Esophagus squamous epithelium (tissue), 5 donors: ENCODE results near the gene KCTD21. TPM values are rescaled to one million over a fixed set of nuclear protein-coding genes. Genes with fewer than 3 reads are reported as not detected.
A peak's percentile ranks its signal among the peaks of the same experiment; 100 is the strongest.

ENCODE experiments used
- DNase-seq: peaks from one replicate; lab custom pipeline; 2025; lab: John Stamatoyannopoulos, UW
- H3K27ac ChIP-seq, 4 donors: fragments of 200-600 bp; sonication (generic); one replicate each; pipeline ENCODE4 v1.5.1; 2016 to 2019; ENCODE audit warnings: mild to moderate bottlenecking in 1 of 4
- H3K27me3 ChIP-seq, 4 donors: fragments of 200-600 bp; sonication (generic); 1 replicate in 3 of 4; 2 replicates in 1 of 4; pipeline versions ENCODE4 v1.5.1 to v1.6.0; 2017 to 2021; ENCODE audit warnings: antibody characterized with exemption in 1 of 4
- H3K36me3 ChIP-seq, 3 donors: fragments of 200-600 bp; sonication (generic); one replicate each; pipeline ENCODE4 v1.5.1; 2016 to 2019
- H3K4me1 ChIP-seq, 3 donors: fragments of 200-600 bp; sonication (generic); one replicate each; pipeline ENCODE4 v1.5.1; 2017 to 2019
- H3K4me3 ChIP-seq, 4 donors: fragments of 200-600 bp; sonication (generic); 1 replicate in 3 of 4; 2 replicates in 1 of 4; pipeline ENCODE4 v1.5.1; 2016 to 2019; ENCODE audit warnings: mild to moderate bottlenecking in 2 of 4, moderate library complexity in 1 of 4
- H3K9me3 ChIP-seq, 3 donors: fragments of 200-600 bp; sonication (generic); one replicate each; pipeline ENCODE4 v1.5.1; 2016 to 2019
- CTCF ChIP-seq, 6 experiments: fragments of 450-650 bp in 4 of 6; fragments of 200-600 bp in 2 of 6; sonication (generic) in 2 of 6; IDR thresholded peaks; one replicate each; pipeline ENCODE4 v1.5.1; 2016 to 2019; ENCODE audit warnings: antibody characterized with exemption in 6 of 6, mild to moderate bottlenecking in 4 of 6, moderate library complexity in 4 of 6
- POLR2A ChIP-seq, 4 donors: fragments of 450-650 bp; IDR thresholded peaks; one replicate each; pipeline ENCODE4 v1.6.1; 2017; ENCODE audit warnings: antibody characterized with exemption in 4 of 4, mild to moderate bottlenecking in 4 of 4, moderate library complexity in 3 of 4
- WGBS, 2 donors: methylation state at CpG; one replicate each; pipeline ENCODE4 v1.1.5; 2018; 5-methylcytosine and 5-hydroxymethylcytosine counted together
- intact Hi-C: fragments of 100-400 bp; cut with DNase I; formaldehyde crosslinking; loops from one replicate; pipeline ENCODE4 v1.15.0; 2022
- total RNA-seq, 4 donors: library from RNA; depleted of rRNA; stranded (reverse); fragments of >200 nt; gene quantifications; one replicate each; pipeline ENCODE4 v1.1.0, GENCODE V29; 2016
- donor health status: DM: yes; HTN: yes; CAD: no.

The KCTD21 gene
- total RNA-seq, 4 donors from 2014 or later, result 9.7 to 16.0 (median 11.3) TPM

DNA sequence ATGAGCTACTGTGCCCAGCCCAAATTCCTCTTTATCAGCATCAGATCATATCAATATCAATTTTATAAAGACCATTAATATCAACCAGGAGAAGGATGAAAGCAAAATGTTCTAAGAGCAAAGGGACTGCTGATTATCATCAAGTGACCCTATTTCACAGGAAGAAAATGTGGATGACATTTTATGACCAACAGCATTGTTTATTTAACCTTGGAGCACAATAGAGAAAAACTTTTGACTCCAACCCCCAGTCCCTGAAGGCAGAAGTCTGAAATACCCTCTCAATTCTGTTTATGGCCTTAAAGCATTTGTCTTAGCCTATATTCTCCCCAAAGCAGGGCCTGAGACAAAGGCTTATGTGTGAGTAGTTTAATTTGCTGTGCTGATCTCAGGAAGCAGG, 37.7 kb downstream of the KCTD21 start:
- no peaks in the 10 kb centered on the region for H3K36me3 ChIP-seq
- no peaks in the 10 kb centered on the region for H3K27me3 ChIP-seq
- H3K4me3 ChIP-seq, result no peak overlapping the region
- H3K9me3 ChIP-seq, result no peaks in the 10 kb centered on the region
- TF ChIP-seq POLR2A (IDR thresholded peaks at IDR 0.05) (no peak), CTCF (IDR thresholded peaks at IDR 0.05) (no peak)
- DNase-seq, result no peak
- peaks cover 0 to 18% (median 0%) of the 10 kb centered on the region in 3 donors for H3K4me1 ChIP-seq
- no peak overlapping the region for H3K27ac ChIP-seq
- intact Hi-C loops, result no loop called here

DNA sequence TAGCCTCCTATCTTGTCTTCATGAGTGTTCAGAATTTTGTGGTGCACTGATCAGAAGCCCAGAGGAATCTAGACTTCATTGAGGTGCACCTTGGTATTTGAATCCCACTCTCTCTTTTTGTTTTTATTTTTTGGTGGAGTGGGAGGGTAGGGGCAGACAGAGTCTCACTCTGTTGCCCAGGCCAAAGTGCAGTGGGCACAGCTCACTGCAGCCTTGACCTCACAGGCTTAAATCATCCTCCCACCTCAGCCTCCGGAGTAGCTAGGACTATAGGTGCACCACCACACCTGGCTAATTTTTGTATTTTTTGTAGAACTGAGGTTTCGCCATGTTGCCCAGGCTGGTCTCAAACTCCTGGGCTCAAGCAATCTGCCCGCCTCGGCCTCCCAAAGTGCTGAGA, 38.1 kb downstream of the KCTD21 start:
- intact Hi-C loops, result no loop called here
- TF ChIP-seq CTCF (IDR thresholded peaks at IDR 0.05) (no peak), POLR2A (IDR thresholded peaks at IDR 0.05) (no peak)
- Histone ChIP-seq H3K4me1 (peaks cover 0 to 18% (median 0%) of the 10 kb centered on the region in 3 donors), H3K4me3 (no peak overlapping the region), H3K27me3 (no peaks in the 10 kb centered on the region), H3K9me3 (no peaks in the 10 kb centered on the region), H3K27ac (no peak overlapping the region), H3K36me3 (no peaks in the 10 kb centered on the region)
- WGBS, 2 donors, result 76 to 100% methylated on average over 4 of the region's 4 CpGs
- no peak for DNase-seq

- TF ChIP-seq CTCF (IDR thresholded peaks at IDR 0.05) (peak in 2 of 6 experiments; percentile 5 to 25), POLR2A (IDR thresholded peaks at IDR 0.05) (no peak)
- DNase-seq, result no peak
- intact Hi-C loops, result no loop called here
Observed at GRCh38 chr11:78149646-78150045, 38.8 kb downstream of the KCTD21 start.

DNA sequence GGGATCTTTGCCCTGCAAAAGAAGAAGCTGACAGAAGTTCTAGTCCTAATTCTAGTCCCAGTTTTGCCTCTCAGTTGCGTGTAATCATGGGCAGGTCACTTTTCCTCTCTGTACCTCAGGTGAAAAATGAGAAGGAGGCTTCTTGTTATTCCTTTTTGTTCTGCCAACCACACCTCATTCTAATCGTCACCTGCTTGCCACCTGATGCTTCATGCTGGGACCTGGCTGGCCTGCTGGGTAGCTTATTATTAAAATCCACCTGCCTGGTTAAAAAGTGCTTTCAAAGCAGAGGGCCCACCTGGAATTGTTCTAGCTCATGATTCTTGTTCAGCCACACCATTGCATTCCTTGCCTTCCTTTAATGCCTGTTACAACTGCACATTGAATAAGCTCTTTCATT, 40.6 kb downstream of the KCTD21 start:
- Histone ChIP-seq H3K4me1 (peaks cover 0 to 18% (median 0%) of the 10 kb centered on the region in 3 donors), H3K36me3 (no peaks in the 10 kb centered on the region), H3K9me3 (no peaks in the 10 kb centered on the region), H3K27ac (peak overlapping the region in 2 of 4 donors; percentile 47 to 65), H3K27me3 (no peaks in the 10 kb centered on the region), H3K4me3 (no peak overlapping the region)
- 72 to 79% methylated on average over 2 of the region's 2 CpGs for WGBS, 2 donors
- DNase-seq, result no peak
- intact Hi-C loops, result no loop called here
- no peak for TF ChIP-seq CTCF (IDR thresholded peaks at IDR 0.05)
- TF ChIP-seq POLR2A (IDR thresholded peaks at IDR 0.05), result no peak

More at GRCh38 chr11:78149646-78150045, 38.8 kb downstream of the KCTD21 start:
- WGBS, 2 donors, result 13 to 18% methylated on average over 1 of the region's 1 CpG
- H3K4me3 ChIP-seq, result no peak overlapping the region
- no peaks in the 10 kb centered on the region for H3K9me3 ChIP-seq
- no peaks in the 10 kb centered on the region for H3K36me3 ChIP-seq
- no peak overlapping the region for H3K27ac ChIP-seq
- peaks cover 0 to 18% (median 0%) of the 10 kb centered on the region in 3 donors for H3K4me1 ChIP-seq
- no peaks in the 10 kb centered on the region for H3K27me3 ChIP-seq

DNA sequence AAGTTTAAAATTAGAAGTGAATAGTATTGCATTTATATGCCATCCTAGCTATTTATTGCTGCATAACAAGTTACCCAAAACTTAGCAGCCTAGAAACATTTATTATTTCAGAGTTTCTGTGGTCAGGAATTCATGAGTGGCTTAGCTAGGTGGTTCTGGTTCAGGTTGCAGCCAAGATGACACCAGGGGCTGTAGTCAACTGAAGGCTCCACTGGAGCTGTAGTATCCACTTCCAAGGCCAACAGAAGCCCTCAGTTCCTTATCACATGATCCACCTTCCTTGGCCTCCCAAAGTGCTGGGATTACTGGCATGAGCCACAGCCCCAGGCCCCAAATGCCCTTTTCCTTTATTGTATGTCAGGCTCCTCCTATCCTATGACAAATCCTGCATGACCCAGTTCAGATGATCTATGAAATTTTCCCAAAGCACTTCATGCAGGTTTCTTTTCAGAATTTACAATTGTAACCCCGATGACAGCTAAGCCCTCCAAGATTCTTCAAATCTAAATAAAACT, 42.9 kb downstream of the KCTD21 start:
- no peaks in the 10 kb centered on the region for H3K36me3 ChIP-seq
- DNase-seq, result no peak
- H3K27me3 ChIP-seq, result no peaks in the 10 kb centered on the region
- no peaks in the 10 kb centered on the region for H3K9me3 ChIP-seq
- TF ChIP-seq POLR2A (IDR thresholded peaks at IDR 0.05), result no peak
- TF ChIP-seq CTCF (IDR thresholded peaks at IDR 0.05), result no peak
- no peak overlapping the region for H3K27ac ChIP-seq
- intact Hi-C loops, result no loop called here
- no peak overlapping the region for H3K4me3 ChIP-seq
- peaks cover 0 to 22% (median under 1%) of the 10 kb centered on the region in 3 donors for H3K4me1 ChIP-seq
- 80% methylated on average over 1 of the region's 1 CpG for WGBS, 2 donors
